Measurements from ENCODE around the gene ZNF366. TPM values are rescaled to one million over a fixed set of nuclear protein-coding genes. Genes with fewer than 3 reads are reported as not detected.

The ZNF366 gene
- total RNA-seq, 4 donors from 2014 or later, result 0.70 to 2.5 (median 1.3) TPM

- H3K4me1 ChIP-seq, result no peaks in the 10 kb centered on the region
- no peak overlapping the region for H3K4me3 ChIP-seq
- no peaks in the 10 kb centered on the region for H3K36me3 ChIP-seq
- DNase-seq, result no peak
- no peak overlapping the region for H3K27ac ChIP-seq
- H3K9me3 ChIP-seq, result no peaks in the 10 kb centered on the region
- H3K27me3 ChIP-seq, result no peaks in the 10 kb centered on the region
- TF ChIP-seq CTCF (IDR thresholded peaks at IDR 0.05) (no peak), POLR2A (IDR thresholded peaks at IDR 0.05) (no peak)
Measured at GRCh38 chr5:72501488-72501887, 5.7 kb downstream of the ZNF366 start.

GRCh38 chr5:72499730-72500129, 7.5 kb downstream of the ZNF366 start:
- H3K27me3 ChIP-seq, result no peaks in the 10 kb centered on the region
- H3K4me1 ChIP-seq, result no peaks in the 10 kb centered on the region
- TF ChIP-seq CTCF (IDR thresholded peaks at IDR 0.05), result no peak
- H3K36me3 ChIP-seq, result no peaks in the 10 kb centered on the region
- DNase-seq, result no peak
- H3K4me3 ChIP-seq, result no peak overlapping the region
- no peaks in the 10 kb centered on the region for H3K9me3 ChIP-seq
- peak overlapping the region in 1 of 4 donors; percentile 27 for H3K27ac ChIP-seq

- Histone ChIP-seq H3K27me3 (no peaks in the 10 kb centered on the region), H3K36me3 (no peaks in the 10 kb centered on the region), H3K4me3 (no peak overlapping the region), H3K4me1 (no peaks in the 10 kb centered on the region), H3K27ac (no peak overlapping the region), H3K9me3 (no peaks in the 10 kb centered on the region)
- no peak for DNase-seq
- no peak for TF ChIP-seq POLR2A (IDR thresholded peaks at IDR 0.05)
- no peak for TF ChIP-seq CTCF (IDR thresholded peaks at IDR 0.05)
Measured at GRCh38 chr5:72499090-72499489, 8.1 kb downstream of the ZNF366 start.

- TF ChIP-seq POLR2A (IDR thresholded peaks at IDR 0.05) (no peak), CTCF (IDR thresholded peaks at IDR 0.05) (no peak)
- Histone ChIP-seq H3K4me3 (no peak overlapping the region), H3K27me3 (no peaks in the 10 kb centered on the region), H3K36me3 (no peaks in the 10 kb centered on the region), H3K4me1 (no peaks in the 10 kb centered on the region), H3K27ac (no peak overlapping the region), H3K9me3 (no peaks in the 10 kb centered on the region)
- DNase-seq, result no peak
Measured at GRCh38 chr5:72498284-72498683, 8.9 kb downstream of the ZNF366 start.

- TF ChIP-seq CTCF (IDR thresholded peaks at IDR 0.05), result no peak
- no peak for TF ChIP-seq POLR2A (IDR thresholded peaks at IDR 0.05)
- H3K27me3 ChIP-seq, result no peaks in the 10 kb centered on the region
- H3K9me3 ChIP-seq, result no peaks in the 10 kb centered on the region
- no peaks in the 10 kb centered on the region for H3K36me3 ChIP-seq
- DNase-seq, result no peak
- no peak overlapping the region for H3K4me3 ChIP-seq
- H3K27ac ChIP-seq, result no peak overlapping the region
- no peaks in the 10 kb centered on the region for H3K4me1 ChIP-seq
Measured at GRCh38 chr5:72497823-72498222, 9.4 kb downstream of the ZNF366 start.

GRCh38 chr5:72495410-72495809, 11.8 kb downstream of the ZNF366 start:
- TF ChIP-seq POLR2A (IDR thresholded peaks at IDR 0.05), result no peak
- no peak for TF ChIP-seq CTCF (IDR thresholded peaks at IDR 0.05)
- no peak for DNase-seq
- H3K4me1 ChIP-seq, result no peaks in the 10 kb centered on the region
- no peaks in the 10 kb centered on the region for H3K27me3 ChIP-seq
- H3K27ac ChIP-seq, result no peak overlapping the region
- H3K36me3 ChIP-seq, result no peaks in the 10 kb centered on the region
- H3K9me3 ChIP-seq, result no peaks in the 10 kb centered on the region
- no peak overlapping the region for H3K4me3 ChIP-seq
